Right forelimb (tissue), 1 donor: Measurements from ENCODE around the gene GJA5.
"Not testable (repeated sequence)": the region's sequence is repeated elsewhere in the genome, so short reads cannot be mapped to it uniquely, and the experiment has no call there.

Experiments
- DNase-seq: peaks from one replicate; pipeline ENCODE4 v3.0.0-alpha.2; 2018

Gene GJA5

GRCh38 chr1:147762233-147763024 lies 2.0 kb upstream of the GJA5 start:
- DNase-seq = no peak

GRCh38 chr1:147758379-147759100 lies 1.9 kb downstream of the GJA5 start:
- DNase-seq = no peak

- DNase-seq = no peak
These were observed 3.1 kb downstream of the GJA5 start for GRCh38 chr1:147757015-147757990.

GRCh38 chr1:147756341-147756740 lies 4.1 kb downstream of the GJA5 start:
- no peak for DNase-seq

- DNase-seq = no peak
These were observed 5.7 kb downstream of the GJA5 start for GRCh38 chr1:147754661-147755060.

- DNase-seq = no peak
These were observed 7.3 kb downstream of the GJA5 start for GRCh38 chr1:147753081-147753480.

- no peak for DNase-seq
These were observed 7.9 kb downstream of the GJA5 start for GRCh38 chr1:147752511-147752910.

GRCh38 chr1:147751346-147751745 lies 9.1 kb downstream of the GJA5 start:
- no peak for DNase-seq

GRCh38 chr1:147750618-147751217 lies 9.7 kb downstream of the GJA5 start:
- DNase-seq = no peak

- no peak for DNase-seq
These were observed 10.6 kb downstream of the GJA5 start for GRCh38 chr1:147749792-147750191.

- no peak for DNase-seq
These were observed 11.6 kb downstream of the GJA5 start for GRCh38 chr1:147748676-147749350.

GRCh38 chr1:147747966-147748365 lies 12.4 kb downstream of the GJA5 start:
- no peak for DNase-seq

- DNase-seq = no peak
These were observed 15.1 kb downstream of the GJA5 start for GRCh38 chr1:147745271-147745670.

GRCh38 chr1:147741065-147741464 lies 19.3 kb downstream of the GJA5 start:
- no peak for DNase-seq

- DNase-seq = no peak
These were observed 20.0 kb downstream of the GJA5 start for GRCh38 chr1:147740391-147740790.

- DNase-seq = no peak
These were observed 21.5 kb downstream of the GJA5 start for GRCh38 chr1:147738739-147739476.

- DNase-seq = no peak
These were observed 22.3 kb downstream of the GJA5 start for GRCh38 chr1:147738129-147738528.

GRCh38 chr1:147736883-147737282 lies 23.5 kb downstream of the GJA5 start:
- no peak for DNase-seq

GRCh38 chr1:147735423-147735822 lies 25.0 kb downstream of the GJA5 start:
- no peak for DNase-seq

- not testable (repeated sequence) for DNase-seq
These were observed 26.0 kb downstream of the GJA5 start for GRCh38 chr1:147734291-147734841.

- no peak for DNase-seq
These were observed 31.1 kb downstream of the GJA5 start for GRCh38 chr1:147729315-147729714.
